HG03280 (cell line): ENCODE measurements around the gene RBM41.

ENCODE experiments used
- ATAC-seq: cut with Tn5 transposase; IDR thresholded peaks from one replicate; pipeline ENCODE4 v1.9.1; 2021; ENCODE audit warnings: mild to moderate bottlenecking, moderate library complexity; ENCODE audit not compliant: unreplicated experiment

The RBM41 gene

DNA sequence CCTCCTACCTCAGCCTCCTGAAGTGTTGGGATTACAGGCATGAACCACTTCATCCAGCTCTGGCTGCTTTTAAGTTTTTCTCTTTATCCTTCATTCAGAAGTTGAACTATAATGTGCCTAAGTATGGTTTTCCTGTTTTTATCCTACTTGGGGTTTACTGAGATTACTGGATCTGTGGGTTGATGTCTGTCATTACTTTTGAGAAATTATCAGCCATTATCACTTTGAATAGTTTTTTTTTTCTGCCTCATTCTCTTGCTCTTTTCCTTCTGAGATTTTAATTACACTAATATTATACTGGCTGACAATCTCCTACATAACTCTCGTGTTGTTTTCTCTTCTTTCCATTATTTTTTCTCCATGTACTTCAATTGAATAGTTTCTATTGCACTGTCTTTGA lies 71.0 kb downstream of the RBM41 start:
- ATAC-seq: no peak

DNA sequence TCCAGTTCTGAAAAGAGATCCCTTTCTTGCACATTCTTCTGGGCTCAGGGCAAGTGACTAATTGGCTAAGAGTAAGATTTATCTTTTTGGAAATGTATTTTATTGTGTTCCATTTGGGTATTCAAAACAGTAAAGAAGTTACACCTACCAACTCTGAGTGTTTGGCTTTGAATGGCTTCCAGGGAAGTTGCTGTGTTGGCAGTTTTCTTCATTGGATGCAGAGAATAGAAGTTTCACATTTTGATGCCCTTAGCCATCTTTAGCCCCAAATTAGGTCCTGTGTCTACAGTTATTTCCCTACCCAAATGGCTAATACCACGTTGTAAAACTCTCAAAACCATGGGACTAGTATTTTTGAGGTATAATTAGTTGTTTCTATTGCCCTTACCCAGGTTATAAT lies 88.9 kb downstream of the RBM41 start:
- ATAC-seq: no peak

DNA sequence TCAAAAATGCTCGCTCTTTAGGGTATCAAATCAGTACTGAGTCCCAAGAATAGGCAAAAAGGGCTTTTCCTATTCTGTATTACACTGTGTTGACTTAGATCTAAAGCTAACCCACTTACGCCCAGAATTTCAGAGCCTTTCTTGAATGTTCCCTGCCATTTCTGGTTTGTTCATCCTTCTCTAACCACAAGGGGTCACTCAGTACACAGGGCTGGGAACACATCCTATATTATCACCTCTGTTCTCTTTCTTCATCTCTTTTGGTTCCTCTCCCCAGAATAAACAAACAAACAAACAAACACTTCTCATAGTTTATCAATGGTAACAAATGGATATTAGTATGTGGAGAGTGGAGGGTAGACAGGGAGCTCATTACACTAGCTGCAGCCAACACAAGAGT lies 93.1 kb downstream of the RBM41 start:
- ATAC-seq: no peak

DNA sequence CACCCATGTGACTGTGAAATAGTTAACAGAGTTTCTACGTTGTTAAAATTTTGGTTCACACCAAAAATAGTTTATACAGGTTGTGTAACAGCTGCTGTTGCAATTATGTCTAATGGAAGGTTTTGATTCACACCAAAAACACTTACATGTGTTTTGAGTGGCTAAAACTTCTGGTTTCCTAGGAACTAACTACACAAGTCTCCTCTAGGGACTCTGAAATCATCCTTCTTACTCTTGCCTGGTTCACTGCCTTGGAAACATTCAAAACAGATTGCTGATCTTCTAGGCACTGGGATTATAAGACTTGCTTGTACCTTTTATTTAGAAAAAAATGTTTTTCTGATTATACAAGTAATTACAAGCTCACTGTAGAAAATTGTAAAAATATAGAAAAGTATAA lies 103.7 kb downstream of the RBM41 start:
- ATAC-seq: no peak
